ENCODE data around the gene ADARB1.

DNA sequence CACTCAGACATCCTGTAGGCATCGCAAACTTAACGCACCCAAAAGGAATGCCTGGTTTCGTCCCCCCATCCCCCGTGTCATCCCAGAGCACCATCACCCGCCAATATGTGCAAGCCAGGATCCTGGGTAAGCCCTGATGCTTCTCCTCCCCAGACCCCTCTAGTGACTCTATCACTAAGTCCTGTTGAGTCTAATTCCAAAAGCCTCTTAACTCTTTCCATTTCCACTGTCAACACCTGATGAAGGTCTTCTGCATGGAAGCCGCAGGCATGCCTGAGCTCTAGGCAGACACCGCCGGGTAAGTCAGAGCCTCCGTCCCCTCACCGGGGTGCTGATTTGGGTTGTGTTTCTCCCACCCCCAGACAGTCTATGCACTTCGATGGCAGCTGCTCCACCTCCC, 5.3 kb upstream of the ADARB1 start:
- TF ChIP-seq, protein P1, sequence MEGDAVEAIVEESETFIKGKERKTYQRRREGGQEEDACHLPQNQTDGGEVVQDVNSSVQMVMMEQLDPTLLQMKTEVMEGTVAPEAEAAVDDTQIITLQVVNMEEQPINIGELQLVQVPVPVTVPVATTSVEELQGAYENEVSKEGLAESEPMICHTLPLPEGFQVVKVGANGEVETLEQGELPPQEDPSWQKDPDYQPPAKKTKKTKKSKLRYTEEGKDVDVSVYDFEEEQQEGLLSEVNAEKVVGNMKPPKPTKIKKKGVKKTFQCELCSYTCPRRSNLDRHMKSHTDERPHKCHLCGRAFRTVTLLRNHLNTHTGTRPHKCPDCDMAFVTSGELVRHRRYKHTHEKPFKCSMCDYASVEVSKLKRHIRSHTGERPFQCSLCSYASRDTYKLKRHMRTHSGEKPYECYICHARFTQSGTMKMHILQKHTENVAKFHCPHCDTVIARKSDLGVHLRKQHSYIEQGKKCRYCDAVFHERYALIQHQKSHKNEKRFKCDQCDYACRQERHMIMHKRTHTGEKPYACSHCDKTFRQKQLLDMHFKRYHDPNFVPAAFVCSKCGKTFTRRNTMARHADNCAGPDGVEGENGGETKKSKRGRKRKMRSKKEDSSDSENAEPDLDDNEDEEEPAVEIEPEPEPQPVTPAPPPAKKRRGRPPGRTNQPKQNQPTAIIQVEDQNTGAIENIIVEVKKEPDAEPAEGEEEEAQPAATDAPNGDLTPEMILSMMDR (IDR thresholded peaks at IDR 0.05), result no peak
- no peak for TF ChIP-seq ZFX (IDR thresholded peaks at IDR 0.05; ENCODE audit: borderline replicate concordance)

Data from 22Rv1 (cell line).